Endothelial cell of umbilical vein (primary cell): ENCODE results near the gene PMVK. TPM values are rescaled to one million over a fixed set of nuclear protein-coding genes. Genes with fewer than 3 reads are reported as not detected.

ENCODE experiments used
- BruUV-seq: library from RNA; stranded (reverse); fragments of 400-500 nt; replicated peaks from 2 replicates; lab custom pipeline; 2021; lab: Mats Ljungman, UMichigan
- CTCF ChIA-PET: fragments of 300-600, 350-600 bp; sonication (Branson Sonifier 250); formaldehyde crosslinking; loops from one replicate; lab custom pipeline; 2021; ENCODE audit warnings: antibody characterized with exemption, inconsistent platforms; lab: Charles Lee
- POLR2A ChIA-PET: fragments of 300-600, 350-600 bp; sonication (Branson Sonifier 250); formaldehyde crosslinking; loops from one replicate; lab custom pipeline; 2021; ENCODE audit warnings: antibody characterized with exemption, inconsistent platforms; lab: Charles Lee
- DNase-seq: peaks from one replicate; pipeline ENCODE4 v3.0.0-alpha.2; 2011; ENCODE audit warnings: low read depth, low spot score
- FAIRE-seq: peaks from 2 replicates; lab custom pipeline; 2011; peaks lifted over from hg19 to GRCh38; lab: Jason Lieb, UNC
- H2AFZ ChIP-seq: 2 replicates; pipeline ENCODE4 v1.6.0; 2012; ENCODE audit warnings: low read depth, low read length, control low read depth, inconsistent platforms
- H3K27ac ChIP-seq: 2 replicates; pipeline ENCODE4 v1.5.1; 2011; ENCODE audit warnings: low read depth, mild to moderate bottlenecking, control low read depth, low read length, moderate library complexity; ENCODE audit not compliant: insufficient read depth
- H3K27me3 ChIP-seq, 2 experiments: 2 replicates each; pipeline versions ENCODE4 v1.6.0 to v1.6.1; 2011; ENCODE audit warnings: low read length in 2 of 2, mixed read lengths in 1 of 2; ENCODE audit not compliant: control insufficient read depth in 2 of 2, insufficient read depth in 2 of 2
- H3K36me3 ChIP-seq, 2 experiments: 2 replicates in 1 of 2; 3 replicates in 1 of 2; pipeline ENCODE4 v1.5.1; 2011; ENCODE audit warnings: low read length in 2 of 2, mild to moderate bottlenecking in 1 of 2, moderate library complexity in 1 of 2; ENCODE audit not compliant: control insufficient read depth in 2 of 2, insufficient read depth in 2 of 2; ENCODE audit errors: extremely low read depth in 1 of 2
- H3K4me1 ChIP-seq: 3 replicates; pipeline ENCODE4 v1.5.1; 2011; ENCODE audit warnings: mild to moderate bottlenecking, low read length; ENCODE audit not compliant: control insufficient read depth, insufficient read depth; ENCODE audit errors: extremely low read depth
- H3K4me2 ChIP-seq: 2 replicates; pipeline ENCODE4 v1.6.1; 2011; ENCODE audit warnings: low read length, control low read depth, mixed read lengths; ENCODE audit not compliant: insufficient read depth
- H3K4me3 ChIP-seq, 3 experiments: fragments of 200-600 bp in 1 of 3; sonication (generic), shearing (Covaris generic) in 1 of 3; replicated peaks in 1 of 3; 2 replicates each; pipeline ENCODE4 v1.5.1; 2011 to 2016; ENCODE audit warnings: control low read depth in 3 of 3, low read length in 3 of 3, mild to moderate bottlenecking in 2 of 3, inconsistent platforms in 1 of 3, low read depth in 1 of 3, moderate library complexity in 1 of 3; ENCODE audit not compliant: insufficient read depth in 1 of 3
- H3K79me2 ChIP-seq: 2 replicates; pipeline ENCODE4 v1.6.0; 2012; ENCODE audit warnings: low read length, inconsistent platforms; ENCODE audit not compliant: control insufficient read depth, insufficient read depth
- H3K9ac ChIP-seq: replicated peaks from 2 replicates; pipeline ENCODE3; 2011; ENCODE audit warnings: low read length, control low read depth; ENCODE audit not compliant: insufficient read depth; ENCODE audit errors: extremely low read depth
- H3K9me1 ChIP-seq: replicated peaks from 3 replicates; pipeline ENCODE4 v1.6.0; 2011; ENCODE audit warnings: mild to moderate bottlenecking, low read length; ENCODE audit not compliant: control insufficient read depth, insufficient read depth; ENCODE audit errors: extremely low read depth
- H3K9me3 ChIP-seq: replicated peaks from 2 replicates; pipeline ENCODE4 v1.5.1; 2012; ENCODE audit warnings: low read length, inconsistent platforms; ENCODE audit not compliant: control insufficient read depth, insufficient read depth
- H4K20me1 ChIP-seq: replicated peaks from 2 replicates; pipeline ENCODE3; 2011; ENCODE audit warnings: mild to moderate bottlenecking, low read length; ENCODE audit not compliant: control insufficient read depth, insufficient read depth; ENCODE audit errors: extremely low read depth
- CTCF ChIP-seq, 2 donors: IDR thresholded peaks; 1 replicate in 1 of 2; 2 replicates in 1 of 2; pipeline ENCODE4 v1.5.1; 2011; ENCODE audit warnings: low read length in 2 of 2, mild to moderate bottlenecking in 2 of 2, moderate library complexity in 2 of 2, control low read depth in 1 of 2, inconsistent platforms in 1 of 2, low read depth in 1 of 2; ENCODE audit not compliant: insufficient read depth in 1 of 2; ENCODE audit errors: extremely low read depth in 1 of 2
- EZH2 ChIP-seq: IDR thresholded peaks from 2 replicates; pipeline ENCODE4 v1.6.1; 2012; ENCODE audit warnings: borderline replicate concordance, low read depth, mild to moderate bottlenecking, moderate library complexity, low read length, inconsistent platforms; ENCODE audit not compliant: severe bottlenecking
- FOS ChIP-seq: IDR thresholded peaks from 2 replicates; pipeline ENCODE4 v1.6.1; 2011; ENCODE audit warnings: mild to moderate bottlenecking, low read length, moderate library complexity, borderline replicate concordance; ENCODE audit not compliant: insufficient read depth
- JUN ChIP-seq: IDR thresholded peaks from 2 replicates; pipeline ENCODE4 v1.6.1; 2011; ENCODE audit warnings: borderline replicate concordance, low read depth; ENCODE audit not compliant: insufficient read length, insufficient read depth
- dilution Hi-C: fragments of 300-500 bp; cut with MboI; formaldehyde crosslinking; loops from one replicate; pipeline ENCODE4 v1.15.0; 2019; ENCODE audit warnings: low sequenced_read_pairs; ENCODE audit not compliant: extremely low pct_ligation_motif_present
- intact Hi-C: fragments of 100-400 bp; cut with micrococcal nuclease; formaldehyde crosslinking; loops from one replicate; pipeline ENCODE4 v1.10.0; 2022
- polyA plus RNA-seq, 4 experiments: library from polyadenylated mRNA; depleted of rRNA in 3 of 4; stranded (reverse) in 3 of 4; unstranded in 1 of 4; fragments of >200 nt; gene quantifications; 2 replicates each; pipeline versions ENCODE4 v1.2.1 to v1.2.3, GENCODE V29; 2011 to 2012; ENCODE audit warnings: missing spikeins in 1 of 4
- total RNA-seq: library from RNA; stranded (reverse); gene quantifications from 2 replicates; pipeline ENCODE4 v1.2.3, GENCODE V29; 2021

Gene PMVK
- total and polyA plus RNA-seq, 2 donors (not counting 3 experiments of a cell fraction or from before 2014, with no cell fraction given): 22.6 to 32.7 TPM

GRCh38 chr1:154940213-154940560 is 3.7 kb upstream of the PMVK start:
- TF ChIP-seq FOS (no peak), CTCF (IDR thresholded peaks at IDR 0.05; ENCODE audit: extremely low read depth in 1 of 2, insufficient read depth in 1 of 2, low read depth in 1 of 2, low read length in 2 of 2) (no peak), EZH2 (no peak), JUN (no peak)
- H3K79me2 ChIP-seq: no peaks in the 10 kb centered on the region
- H3K9me1 ChIP-seq: no peaks in the 10 kb centered on the region
- CTCF ChIA-PET: interaction anchor here (0.9 to 1.5 kb wide), 3 partner anchors 56 to 111 kb away, joined by 3 to 8 read pairs (median 3); partner anchors contain the start of gene ADAM15
- POLR2A ChIA-PET: no interaction called here
- dilution Hi-C loops (no loop called here), intact Hi-C loops (no loop called here)
- BruUV-seq: no TSS peak
- H3K4me2 ChIP-seq: no peak overlapping the region
- H3K27ac ChIP-seq: no peak overlapping the region
- H2AFZ ChIP-seq: no peak overlapping the region
- peaks cover 8% of the 10 kb centered on the region for H3K4me1 ChIP-seq
- FAIRE-seq (no peak), DNase-seq (no peak)
- no peaks in the 10 kb centered on the region for H4K20me1 ChIP-seq
- no peaks in the 10 kb centered on the region for H3K27me3 ChIP-seq
- no peak overlapping the region for H3K9ac ChIP-seq
- no peak overlapping the region for H3K4me3 ChIP-seq
- peaks cover 0 to 3% of the 10 kb centered on the region in 2 experiments for H3K36me3 ChIP-seq
- no peaks in the 10 kb centered on the region for H3K9me3 ChIP-seq
